Measurements from ENCODE around the gene CMPK1. TPM values are rescaled to one million over a fixed set of nuclear protein-coding genes. Genes with fewer than 3 reads are reported as not detected.

CMPK1 gene
- total RNA-seq, 1 experiment from 2014 or later: 119 TPM

DNA sequence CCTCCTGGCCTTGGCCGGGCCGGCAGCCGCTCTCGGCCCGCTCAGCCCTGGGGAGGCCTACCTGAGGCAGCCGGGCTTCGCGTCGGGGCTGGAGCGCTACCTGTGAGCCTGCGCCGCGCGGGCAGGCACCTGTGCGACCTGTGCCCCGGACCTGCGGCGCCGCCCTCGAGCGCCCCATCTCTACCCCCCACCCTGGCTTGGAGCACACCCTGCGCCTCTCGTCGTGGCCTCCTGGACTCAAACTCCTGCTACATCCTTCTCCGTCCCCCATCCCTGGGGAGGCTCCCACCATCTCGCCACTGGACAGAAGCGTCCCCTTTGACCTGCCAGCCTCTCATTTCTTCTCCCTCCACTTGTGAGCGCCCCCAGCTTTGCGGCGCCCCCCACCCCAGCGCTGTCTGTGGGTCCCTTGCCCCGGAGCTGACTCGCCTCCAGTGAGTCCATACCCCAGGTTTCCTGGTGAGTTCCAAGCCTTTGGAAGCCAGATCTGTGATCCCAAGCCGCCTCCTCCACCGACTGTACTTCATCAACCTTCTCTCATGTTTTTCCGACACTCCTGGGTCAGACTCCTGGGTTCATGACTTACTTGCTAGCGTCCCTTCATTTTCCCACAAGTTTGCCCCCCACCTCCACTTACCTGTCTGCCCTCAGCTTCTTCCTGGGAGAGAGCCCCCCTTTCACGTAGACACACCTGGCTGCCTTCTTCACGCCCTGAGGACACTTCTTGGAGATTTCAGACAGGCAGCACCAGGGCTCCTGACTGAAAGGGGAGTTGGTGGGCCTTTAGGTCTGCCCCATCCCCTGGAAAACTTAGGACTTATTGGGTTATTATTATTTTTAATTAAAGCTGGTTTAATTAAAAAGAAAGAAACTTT lies 83.8 kb downstream of the CMPK1 start:
- intact Hi-C loops (cut with micrococcal nuclease; ENCODE audit: unreplicated experiment): no loop called here
- H3K4me2 ChIP-seq: no peak overlapping the region
- no TSS peak for BruUV-seq (replicated peaks)
- DNase-seq: no peak
- H2AFZ ChIP-seq: no peak overlapping the region
- ChIA-PET CTCF (no interaction called here), POLR2A (ENCODE audit: unreplicated experiment) (no interaction called here)
- H3K79me2 ChIP-seq (ENCODE audit: low read depth): no peaks in the 10 kb centered on the region
- H3K27ac ChIP-seq: no peak overlapping the region
- H3K9me2 ChIP-seq (ENCODE audit: insufficient read depth): no peaks in the 10 kb centered on the region
- H4K20me1 ChIP-seq (ENCODE audit: insufficient read depth): no peaks in the 10 kb centered on the region
- no peaks in the 10 kb centered on the region for H3K4me1 ChIP-seq (replicated peaks; ENCODE audit: insufficient read depth)
- no peak overlapping the region for H3K4me3 ChIP-seq
- H3F3A ChIP-seq (ENCODE audit: insufficient read depth, low read depth): no peaks in the 10 kb centered on the region
- no peak for TF ChIP-seq EZH2 (IDR thresholded peaks at IDR 0.05; ENCODE audit: low read depth)
- no peak for TF ChIP-seq CTCF (conservative IDR thresholded peaks at IDR 0.05)
- H3K36me3 ChIP-seq (ENCODE audit: low read depth): no peaks in the 10 kb centered on the region
- H3K9me3 ChIP-seq (ENCODE audit: insufficient read depth, low read depth): no peaks in the 10 kb centered on the region
- no peaks in the 10 kb centered on the region for H3K27me3 ChIP-seq (ENCODE audit: insufficient read depth, low read depth)

DNA sequence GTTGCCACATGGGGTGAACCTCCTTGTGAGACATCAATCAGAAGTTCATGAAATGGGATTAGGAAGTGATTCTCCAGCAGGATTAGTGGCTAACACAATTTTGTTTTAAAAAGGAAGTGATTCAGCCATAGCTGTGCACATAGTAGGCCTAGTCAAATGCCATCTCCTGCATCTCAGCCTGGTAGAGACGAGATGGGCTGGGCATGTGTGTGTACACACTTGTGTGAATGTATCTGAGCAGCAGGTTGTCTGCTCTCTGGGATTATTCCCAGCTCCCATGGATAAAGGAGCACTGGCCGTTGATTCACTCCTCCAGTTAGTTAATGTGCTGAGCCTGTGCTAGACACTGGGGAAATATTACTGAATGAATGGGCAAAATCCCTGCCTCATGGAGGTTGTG lies 84.5 kb downstream of the CMPK1 start:
- no peaks in the 10 kb centered on the region for H3K9me3 ChIP-seq (ENCODE audit: insufficient read depth, low read depth)
- H3F3A ChIP-seq (ENCODE audit: insufficient read depth, low read depth): no peaks in the 10 kb centered on the region
- no peak overlapping the region for H3K4me2 ChIP-seq
- intact Hi-C loops (cut with micrococcal nuclease; ENCODE audit: unreplicated experiment): no loop called here
- H3K27me3 ChIP-seq (ENCODE audit: insufficient read depth, low read depth): no peaks in the 10 kb centered on the region
- no TSS peak for BruUV-seq (replicated peaks)
- DNase-seq: no peak
- no peaks in the 10 kb centered on the region for H3K9me2 ChIP-seq (ENCODE audit: insufficient read depth)
- H3K36me3 ChIP-seq (ENCODE audit: low read depth): no peaks in the 10 kb centered on the region
- POLR2A ChIA-PET (ENCODE audit: unreplicated experiment): no interaction called here
- CTCF ChIA-PET: no interaction called here
- no peak overlapping the region for H2AFZ ChIP-seq
- no peak overlapping the region for H3K27ac ChIP-seq
- H3K79me2 ChIP-seq (ENCODE audit: low read depth): no peaks in the 10 kb centered on the region
- H4K20me1 ChIP-seq (ENCODE audit: insufficient read depth): no peaks in the 10 kb centered on the region
- H3K4me3 ChIP-seq: no peak overlapping the region
- H3K4me1 ChIP-seq (replicated peaks; ENCODE audit: insufficient read depth): no peaks in the 10 kb centered on the region
- no peak for TF ChIP-seq EZH2 (IDR thresholded peaks at IDR 0.05; ENCODE audit: low read depth)
- TF ChIP-seq CTCF (conservative IDR thresholded peaks at IDR 0.05): no peak

- H3F3A ChIP-seq (ENCODE audit: insufficient read depth, low read depth): no peaks in the 10 kb centered on the region
- CTCF ChIA-PET: interaction anchor here (0.6 to 0.7 kb wide), 2 partner anchors 40 to 44 kb away, joined by 3 read pairs; no protein-coding TSS in a partner anchor
- intact Hi-C loops (cut with micrococcal nuclease; ENCODE audit: unreplicated experiment): no loop called here
Observed at GRCh38 chr1:47418681-47419325, 85.2 kb downstream of the CMPK1 start.

More at GRCh38 chr1:47418681-47419325, 85.2 kb downstream of the CMPK1 start:
- TF ChIP-seq CTCF (conservative IDR thresholded peaks at IDR 0.05) (no peak), EZH2 (IDR thresholded peaks at IDR 0.05; ENCODE audit: low read depth) (no peak)
- no peak for DNase-seq
- Histone ChIP-seq H3K27ac (no peak overlapping the region), H4K20me1 (ENCODE audit: insufficient read depth) (no peaks in the 10 kb centered on the region; the same call in 1 of the 2 replicates), H3K4me3 (no peak overlapping the region), H3K79me2 (ENCODE audit: low read depth) (no peaks in the 10 kb centered on the region), H3K9me3 (ENCODE audit: insufficient read depth, low read depth) (no peaks in the 10 kb centered on the region), H3K36me3 (ENCODE audit: low read depth) (no peaks in the 10 kb centered on the region), H3K9me2 (ENCODE audit: insufficient read depth) (no peaks in the 10 kb centered on the region), H2AFZ (no peak overlapping the region), H3K4me2 (no peak overlapping the region), H3K27me3 (ENCODE audit: insufficient read depth, low read depth) (no peaks in the 10 kb centered on the region), H3K4me1 (replicated peaks; ENCODE audit: insufficient read depth) (no peaks in the 10 kb centered on the region)
- POLR2A ChIA-PET (ENCODE audit: unreplicated experiment): no interaction called here
- no TSS peak for BruUV-seq (replicated peaks)

Data from PC-9 (cell line).